ENCODE data around the gene TSPAN9. TPM values are rescaled to one million over a fixed set of nuclear protein-coding genes. Genes with fewer than 3 reads are reported as not detected.

The TSPAN9 gene
- total and polyA plus RNA-seq, 2 of the 4 experiments (the other 2 are of a cell fraction), result 17.7 to 39.1 TPM

DNA sequence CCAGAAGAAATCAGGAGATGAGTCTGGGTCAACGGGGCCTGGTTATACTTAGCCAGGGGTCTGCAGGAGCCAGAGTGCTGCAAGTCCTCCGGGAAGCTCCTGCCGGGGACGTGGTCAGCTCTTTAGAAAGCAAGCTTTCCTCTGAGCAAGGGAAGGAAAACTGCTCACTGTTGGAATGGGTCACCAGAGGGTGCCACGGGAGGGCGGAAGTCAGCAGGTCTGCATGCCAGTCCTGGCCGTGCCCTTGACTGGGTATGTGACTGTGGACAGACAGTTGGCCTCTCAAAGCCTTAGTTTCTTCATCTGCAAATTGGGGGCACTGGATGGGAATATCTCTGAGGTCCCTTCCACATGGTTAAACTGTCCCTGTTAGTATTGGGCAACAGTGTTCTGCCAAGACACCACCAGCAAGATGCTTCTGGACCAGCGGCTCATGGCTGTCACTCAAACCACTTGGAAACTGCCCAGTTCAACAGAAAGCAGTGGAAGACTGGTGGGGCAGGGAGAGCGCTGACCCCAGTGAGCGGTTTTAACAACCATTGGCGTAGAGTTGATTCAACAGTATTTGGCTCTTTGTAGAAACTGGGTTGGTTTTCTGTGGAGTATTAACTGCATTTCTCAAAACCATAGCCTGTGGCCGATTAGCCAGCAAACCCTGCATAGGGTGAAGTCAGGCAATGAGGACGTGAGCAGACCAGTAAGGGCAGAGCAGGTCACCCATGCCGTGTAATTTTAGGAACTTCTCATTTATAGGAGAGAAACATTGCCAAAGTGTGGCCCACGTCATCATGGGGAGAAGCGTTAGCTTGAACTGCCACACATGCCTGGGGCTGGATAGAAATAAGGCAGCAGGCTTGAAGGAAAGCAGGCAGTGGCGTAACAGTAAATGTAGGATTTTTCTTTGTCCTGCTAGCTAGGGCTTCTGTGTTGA lies 249.9 kb downstream of the TSPAN9 start:
- Histone ChIP-seq H2AFZ (replicated peaks; ENCODE audit: low read length, poor library complexity) (no peak overlapping the region), H3K27me3 (ENCODE audit: control insufficient read depth, insufficient read depth, low read length) (peaks cover 51% of the 10 kb centered on the region), H3K9me1 (ENCODE audit: insufficient read depth, low read length) (no peaks in the 10 kb centered on the region), H2BK120ac (ENCODE audit: low read depth, low read length) (no peak overlapping the region), H3K4me2 (ENCODE audit: low read depth, low read length) (no peak overlapping the region), H3K4me3 (ENCODE audit: insufficient read depth, low read depth, low read length) (no peak overlapping the region), H3K9me3 (ENCODE audit: control insufficient read depth, insufficient read depth, low read length) (no peaks in the 10 kb centered on the region), H3K18ac (ENCODE audit: low read depth, low read length) (no peak overlapping the region), H2AK9ac (replicated peaks; ENCODE audit: low read depth, low read length, poor library complexity) (no peak overlapping the region), H2BK20ac (ENCODE audit: low read depth, low read length) (no peak overlapping the region), H4K5ac (ENCODE audit: low read depth, low read length) (no peak overlapping the region), H3K23ac (ENCODE audit: low read depth, low read length) (no peak overlapping the region), H3K56ac (ENCODE audit: extremely low read depth, insufficient read depth, low read length) (no peak overlapping the region), H3K4me1 (ENCODE audit: control insufficient read depth, insufficient read depth, low read length) (no peaks in the 10 kb centered on the region), H3K79me1 (ENCODE audit: low read depth in 1 of 2, low read length in 2 of 2) (no peaks in the 10 kb centered on the region), H3K36me3 (ENCODE audit: control insufficient read depth, insufficient read depth, low read length) (no peaks in the 10 kb centered on the region), H2BK5ac (ENCODE audit: low read depth, low read length, poor library complexity, severe bottlenecking) (no peak overlapping the region), H4K20me1 (ENCODE audit: insufficient read depth, low read length) (no peaks in the 10 kb centered on the region), H3K9ac (ENCODE audit: low read depth, low read length) (no peak overlapping the region), H2BK15ac (ENCODE audit: low read depth, low read length) (no peak overlapping the region), H3K14ac (replicated peaks; ENCODE audit: low read depth, low read length) (no peak overlapping the region), H2AK5ac (ENCODE audit: low read depth, low read length) (no peak overlapping the region), H3K27ac (ENCODE audit: insufficient read depth, low read length) (no peak overlapping the region), H4K8ac (ENCODE audit: low read depth in 2 of 2, low read length in 2 of 2) (no peak overlapping the region), H3K4ac (ENCODE audit: low read depth, low read length) (no peak overlapping the region), H4K91ac (ENCODE audit: insufficient read depth, low read depth, low read length) (no peak overlapping the region)
- intact Hi-C loops (cut with micrococcal nuclease), result no loop called here
- dilution Hi-C loops (cut with HindIII; ENCODE audit: low sequenced_read_pairs, unreplicated experiment), result no loop called here
- in situ Hi-C loops (cut with MboI; ENCODE audit: low sequenced_read_pairs), result no loop called here
- POLR2A ChIA-PET (ENCODE audit: unreplicated experiment), result no interaction called here
- 47% methylated on average over 5 of the region's 17 CpGs; no CpG with 5 or more reads in 1 of the 2 experiments for WGBS, 2 experiments (ENCODE audit: extremely low coverage in 2 of 2, insufficient read length in 1 of 2)
- ATAC-seq (ENCODE audit: low read depth) (no peak), DNase-seq (no peak)
- CTCF ChIA-PET, result no interaction called here
- no TSS peak for BruUV-seq (replicated peaks)
- no peak for TF ChIP-seq BHLHE40 (IDR thresholded peaks at IDR 0.05; ENCODE audit: low read depth, low read length)
- TF ChIP-seq FOS (IDR thresholded peaks at IDR 0.05; ENCODE audit: low read depth, low read length), result no peak
- TF ChIP-seq MAFK (IDR thresholded peaks at IDR 0.05; ENCODE audit: low read depth, low read length), result no peak
- TF ChIP-seq MXI1 (IDR thresholded peaks at IDR 0.05; ENCODE audit: borderline replicate concordance, low read depth, low read length), result no peak
- no peak for TF ChIP-seq RAD21 (IDR thresholded peaks at IDR 0.05; ENCODE audit: low read length)
- TF ChIP-seq, protein P1, sequence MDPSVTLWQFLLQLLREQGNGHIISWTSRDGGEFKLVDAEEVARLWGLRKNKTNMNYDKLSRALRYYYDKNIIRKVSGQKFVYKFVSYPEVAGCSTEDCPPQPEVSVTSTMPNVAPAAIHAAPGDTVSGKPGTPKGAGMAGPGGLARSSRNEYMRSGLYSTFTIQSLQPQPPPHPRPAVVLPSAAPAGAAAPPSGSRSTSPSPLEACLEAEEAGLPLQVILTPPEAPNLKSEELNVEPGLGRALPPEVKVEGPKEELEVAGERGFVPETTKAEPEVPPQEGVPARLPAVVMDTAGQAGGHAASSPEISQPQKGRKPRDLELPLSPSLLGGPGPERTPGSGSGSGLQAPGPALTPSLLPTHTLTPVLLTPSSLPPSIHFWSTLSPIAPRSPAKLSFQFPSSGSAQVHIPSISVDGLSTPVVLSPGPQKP (IDR thresholded peaks at IDR 0.05; ENCODE audit: borderline replicate concordance, low read depth, low read length), result no peak
- TF ChIP-seq NFE2L2 (IDR thresholded peaks at IDR 0.05; ENCODE audit: low read depth, low read length), result no peak
- TF ChIP-seq SMC3 (IDR thresholded peaks at IDR 0.05; ENCODE audit: low read depth, low read length), result no peak
- no peak for TF ChIP-seq CHD1 (IDR thresholded peaks at IDR 0.05; ENCODE audit: low read depth, low read length)
- TF ChIP-seq, protein P2, sequence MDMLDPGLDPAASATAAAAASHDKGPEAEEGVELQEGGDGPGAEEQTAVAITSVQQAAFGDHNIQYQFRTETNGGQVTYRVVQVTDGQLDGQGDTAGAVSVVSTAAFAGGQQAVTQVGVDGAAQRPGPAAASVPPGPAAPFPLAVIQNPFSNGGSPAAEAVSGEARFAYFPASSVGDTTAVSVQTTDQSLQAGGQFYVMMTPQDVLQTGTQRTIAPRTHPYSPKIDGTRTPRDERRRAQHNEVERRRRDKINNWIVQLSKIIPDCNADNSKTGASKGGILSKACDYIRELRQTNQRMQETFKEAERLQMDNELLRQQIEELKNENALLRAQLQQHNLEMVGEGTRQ (IDR thresholded peaks at IDR 0.05; ENCODE audit: low read depth, low read length), result no peak
- no peak for TF ChIP-seq MAZ (IDR thresholded peaks at IDR 0.05; ENCODE audit: borderline replicate concordance, low read depth, low read length)
- TF ChIP-seq, protein P3, sequence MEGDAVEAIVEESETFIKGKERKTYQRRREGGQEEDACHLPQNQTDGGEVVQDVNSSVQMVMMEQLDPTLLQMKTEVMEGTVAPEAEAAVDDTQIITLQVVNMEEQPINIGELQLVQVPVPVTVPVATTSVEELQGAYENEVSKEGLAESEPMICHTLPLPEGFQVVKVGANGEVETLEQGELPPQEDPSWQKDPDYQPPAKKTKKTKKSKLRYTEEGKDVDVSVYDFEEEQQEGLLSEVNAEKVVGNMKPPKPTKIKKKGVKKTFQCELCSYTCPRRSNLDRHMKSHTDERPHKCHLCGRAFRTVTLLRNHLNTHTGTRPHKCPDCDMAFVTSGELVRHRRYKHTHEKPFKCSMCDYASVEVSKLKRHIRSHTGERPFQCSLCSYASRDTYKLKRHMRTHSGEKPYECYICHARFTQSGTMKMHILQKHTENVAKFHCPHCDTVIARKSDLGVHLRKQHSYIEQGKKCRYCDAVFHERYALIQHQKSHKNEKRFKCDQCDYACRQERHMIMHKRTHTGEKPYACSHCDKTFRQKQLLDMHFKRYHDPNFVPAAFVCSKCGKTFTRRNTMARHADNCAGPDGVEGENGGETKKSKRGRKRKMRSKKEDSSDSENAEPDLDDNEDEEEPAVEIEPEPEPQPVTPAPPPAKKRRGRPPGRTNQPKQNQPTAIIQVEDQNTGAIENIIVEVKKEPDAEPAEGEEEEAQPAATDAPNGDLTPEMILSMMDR (conservative IDR thresholded peaks at IDR 0.05; ENCODE audit: low read depth, low read length), result no peak
- TF ChIP-seq CEBPB (IDR thresholded peaks at IDR 0.05; ENCODE audit: low read depth, low read length), result no peak
- no peak for TF ChIP-seq RCOR1 (IDR thresholded peaks at IDR 0.05; ENCODE audit: insufficient replicate concordance, low read length)
